ENCODE data around the gene EXOC6.

Gene EXOC6

DNA sequence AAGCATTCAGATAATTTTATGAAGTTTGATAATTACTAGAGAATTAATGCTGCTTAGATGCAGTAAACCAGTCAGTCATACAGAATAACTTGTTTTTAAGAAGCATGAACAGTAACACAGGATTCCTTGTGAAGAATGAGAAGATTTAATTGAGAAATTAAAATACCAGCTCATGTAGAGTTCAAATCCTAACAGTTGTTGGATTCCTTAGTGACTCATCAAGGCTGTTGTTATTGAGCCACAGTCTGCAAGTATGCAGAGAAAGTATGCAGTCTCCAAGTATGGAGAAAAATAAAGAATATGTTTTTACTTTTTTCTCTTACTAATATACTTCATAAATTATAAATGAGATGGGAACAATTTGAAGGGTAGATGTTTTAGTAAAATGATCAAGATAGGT lies 182.1 kb downstream of the EXOC6 start:
- DNase-seq, result no peak

DNA sequence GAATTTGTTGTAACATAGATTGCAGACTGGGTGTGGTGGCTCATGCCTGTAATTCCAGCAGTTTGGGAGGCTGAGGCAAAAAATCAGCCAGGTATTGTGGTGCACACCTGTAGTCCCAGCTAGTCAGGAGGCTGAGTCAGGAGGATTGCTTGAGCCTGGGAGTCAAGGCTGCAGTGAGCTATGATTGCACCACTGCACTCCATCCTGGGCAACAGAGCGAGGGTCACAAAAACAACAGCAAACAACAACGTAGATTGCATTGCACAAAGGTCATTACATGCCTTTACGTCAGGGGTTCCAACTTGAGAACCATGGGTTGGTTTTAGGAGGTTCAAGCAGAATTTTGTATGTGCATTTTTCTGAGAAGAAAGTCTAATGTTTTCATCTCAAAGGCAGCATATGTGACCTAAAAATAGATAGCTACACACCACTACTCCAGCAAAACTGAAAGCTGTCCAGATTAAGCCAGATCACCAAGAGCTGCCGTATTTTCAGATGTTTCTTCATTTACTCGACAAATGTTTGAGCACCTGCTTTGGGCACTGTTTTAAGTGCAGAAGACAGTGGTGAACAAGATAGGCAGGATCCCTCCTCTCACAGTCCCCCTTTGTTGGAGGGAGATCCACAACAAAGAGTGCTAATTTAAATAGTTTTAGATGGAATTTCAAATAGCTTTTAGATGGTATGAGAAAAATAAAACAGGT lies 183.9 kb downstream of the EXOC6 start:
- DNase-seq, result no peak

- no peak for DNase-seq
Measured at GRCh38 chr10:93032809-93033137, 184.5 kb downstream of the EXOC6 start.

DNA sequence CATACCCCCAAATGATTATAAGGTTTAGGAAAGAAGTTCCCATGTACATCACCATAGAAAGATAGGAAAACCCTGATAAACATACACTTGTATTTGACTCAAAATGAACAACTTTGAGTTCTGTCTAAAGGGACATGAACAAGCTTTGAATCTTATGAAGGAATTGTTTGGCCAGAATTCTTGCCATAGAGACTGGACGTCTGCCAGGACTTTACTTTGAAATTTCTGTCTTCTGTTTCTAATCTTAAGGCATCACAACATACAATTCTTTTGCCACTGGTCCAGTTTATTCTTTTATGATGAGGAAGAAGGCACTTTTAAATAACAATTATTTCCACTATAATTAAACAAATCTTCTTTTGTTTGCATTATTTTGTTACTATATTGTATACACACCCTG lies 186.1 kb downstream of the EXOC6 start:
- DNase-seq, result no peak

DNA sequence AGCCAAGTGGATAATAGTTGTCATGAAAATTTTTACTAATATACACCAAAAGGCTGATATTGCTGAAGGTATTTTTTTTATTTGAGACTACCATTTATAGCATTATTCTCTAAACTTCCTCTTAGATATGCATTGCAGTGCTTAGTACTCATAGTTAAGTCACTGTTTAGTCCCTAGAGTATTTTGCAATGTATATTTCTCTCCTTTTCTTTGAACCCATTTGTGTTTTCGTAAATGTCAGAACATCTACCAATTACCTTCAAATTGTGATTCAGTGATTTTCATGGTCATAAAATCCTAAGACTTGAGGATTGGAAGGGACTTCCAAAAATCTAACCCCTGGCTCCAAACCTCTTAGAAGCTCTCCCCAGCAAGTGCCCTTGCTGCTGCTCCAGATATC lies 190.8 kb downstream of the EXOC6 start:
- DNase-seq, result no peak

- DNase-seq, result no peak
Measured at GRCh38 chr10:93039721-93040120, 191.4 kb downstream of the EXOC6 start.

DNA sequence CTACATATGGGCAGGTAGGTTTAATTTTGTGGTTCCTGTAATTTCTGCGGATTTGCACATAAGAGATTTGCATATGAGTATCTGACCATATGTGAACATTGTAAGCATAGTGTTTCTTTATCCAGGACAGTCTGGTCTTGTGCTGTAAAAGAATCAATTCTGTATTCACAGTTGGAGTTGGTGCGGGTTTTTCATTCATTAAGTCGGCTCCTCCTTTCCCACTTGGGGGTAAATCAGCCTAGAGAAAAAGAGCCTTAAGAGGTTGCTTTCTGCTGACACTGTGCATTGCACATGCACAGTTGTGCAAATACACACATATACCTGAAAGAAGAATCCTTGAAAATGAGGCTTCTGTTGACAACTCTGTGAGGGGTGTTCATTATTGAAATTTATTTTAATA lies 206.2 kb downstream of the EXOC6 start:
- DNase-seq, result no peak

- no peak for DNase-seq
Measured at GRCh38 chr10:93058139-93058538, 209.8 kb downstream of the EXOC6 start.

DNA sequence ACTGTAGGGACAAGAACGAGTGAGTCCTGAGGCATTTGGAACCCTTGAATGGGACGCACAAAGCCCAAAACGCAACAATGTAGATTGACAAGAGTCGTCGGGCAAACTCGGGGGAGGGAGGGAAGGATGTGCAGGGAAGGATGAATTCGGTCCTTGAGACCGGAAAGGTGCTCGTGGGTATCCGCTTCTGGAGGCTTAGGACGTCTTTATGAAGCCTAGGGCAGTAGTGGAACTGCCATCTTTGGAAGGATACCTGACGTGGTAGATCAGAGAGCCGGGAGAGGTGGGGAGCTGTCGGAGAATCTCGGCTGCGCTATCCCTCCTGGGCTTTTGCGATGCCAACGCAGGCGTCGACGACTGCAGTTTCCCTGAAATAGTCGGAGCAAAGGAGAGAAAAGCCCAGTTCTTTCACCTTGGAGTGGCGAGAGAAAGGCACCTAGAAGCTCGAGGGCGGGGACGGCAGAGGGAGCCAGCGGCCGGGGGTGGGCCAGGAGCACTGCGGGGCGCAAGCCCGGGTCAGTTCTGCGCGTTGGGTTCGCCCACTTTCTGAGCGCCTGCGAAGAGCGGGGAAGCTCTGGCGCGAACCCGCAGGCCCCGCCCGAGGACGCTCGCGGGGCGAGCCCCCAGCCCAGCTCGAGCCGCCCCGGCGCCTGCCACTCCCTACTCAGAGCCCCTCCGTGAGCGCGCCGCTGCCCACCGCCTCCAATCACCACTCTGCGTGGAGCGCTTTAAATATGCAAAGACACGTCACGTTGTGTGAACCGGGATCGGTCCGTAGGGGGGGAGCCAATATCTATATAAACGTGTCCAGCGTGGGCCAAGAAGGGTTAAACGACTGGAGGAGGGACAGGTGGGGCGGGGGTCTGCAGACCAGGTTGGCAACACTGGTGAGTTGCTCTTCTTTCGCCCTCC lies 211.9 kb downstream of the EXOC6 start, which contains the start of gene CYP26C1:
Gene CYP26C1 (plus strand): TSS at position 824 of the 912 bp plus-strand sequence. CDS start 466 bp downstream, outside the sequence.
- no peak for DNase-seq

DNA sequence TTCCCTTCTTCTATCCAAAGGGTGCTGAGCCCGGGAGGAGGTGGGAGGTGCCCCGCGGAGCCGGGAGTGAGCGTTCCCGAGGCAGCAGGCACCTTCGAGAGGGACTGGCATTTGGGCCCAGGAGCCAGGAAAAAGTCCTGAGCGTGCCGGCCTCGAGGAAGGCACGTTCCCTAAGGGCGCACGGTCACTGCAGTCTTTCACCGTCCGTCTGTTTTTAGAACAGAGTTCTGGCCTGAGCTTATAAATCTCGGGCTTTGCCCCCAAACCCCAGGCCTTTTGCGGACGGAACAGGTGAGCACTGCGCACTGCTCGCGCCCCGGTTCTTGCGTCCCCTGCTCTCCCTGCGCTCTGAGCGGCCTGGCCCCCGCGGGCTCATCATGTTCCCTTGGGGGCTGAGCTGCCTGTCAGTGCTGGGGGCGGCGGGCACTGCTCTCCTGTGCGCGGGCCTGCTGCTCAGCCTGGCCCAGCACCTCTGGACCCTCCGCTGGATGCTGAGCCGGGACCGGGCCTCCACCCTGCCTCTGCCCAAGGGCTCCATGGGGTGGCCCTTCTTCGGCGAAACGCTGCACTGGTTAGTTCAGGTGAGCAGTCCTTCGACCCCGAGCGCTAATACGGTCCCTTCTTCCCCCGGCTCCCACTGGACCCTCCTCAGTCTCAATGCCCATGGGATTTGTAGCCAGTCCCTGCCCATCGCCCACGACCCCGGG lies 212.7 kb downstream of the EXOC6 start:
- no peak for DNase-seq

DNA sequence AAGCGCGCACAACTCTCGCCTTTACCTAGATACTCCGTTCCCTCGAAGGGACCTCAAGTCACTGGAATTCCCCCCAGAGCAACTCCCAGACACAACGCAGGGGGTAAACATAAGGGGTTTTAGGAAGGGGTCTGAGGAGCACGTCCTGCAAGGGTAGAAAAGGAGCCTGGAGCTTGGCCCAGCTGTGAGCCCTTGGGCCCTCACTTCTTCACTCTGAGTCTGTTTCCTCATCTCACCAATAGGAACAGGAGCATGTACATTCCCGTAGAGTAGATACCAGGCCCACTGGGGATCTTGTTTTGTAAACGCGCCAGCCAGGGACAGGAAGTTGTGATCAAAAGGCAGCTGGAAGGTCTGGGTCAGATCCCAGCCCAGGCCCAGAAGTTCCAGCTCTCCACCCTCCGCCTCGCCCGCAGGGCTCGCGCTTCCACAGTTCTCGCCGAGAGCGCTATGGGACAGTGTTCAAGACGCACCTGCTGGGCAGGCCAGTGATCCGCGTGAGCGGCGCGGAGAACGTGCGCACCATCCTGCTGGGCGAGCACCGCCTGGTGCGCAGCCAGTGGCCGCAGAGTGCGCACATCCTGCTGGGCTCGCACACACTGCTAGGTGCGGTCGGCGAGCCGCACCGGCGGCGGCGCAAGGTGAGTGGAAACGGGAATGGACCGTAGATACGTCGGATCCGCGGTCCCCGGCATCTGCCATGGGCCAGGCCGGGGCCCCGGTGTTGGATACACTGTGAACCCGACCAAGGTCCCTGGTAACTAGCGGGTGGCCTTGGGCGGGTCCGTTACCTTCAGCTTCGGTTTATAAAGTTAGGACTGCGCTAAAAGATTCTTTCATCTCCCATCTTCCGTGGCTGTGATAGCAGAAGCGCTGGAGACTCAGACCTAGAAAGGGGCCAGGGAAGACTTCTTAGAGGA lies 213.5 kb downstream of the EXOC6 start:
- no peak for DNase-seq

DNA sequence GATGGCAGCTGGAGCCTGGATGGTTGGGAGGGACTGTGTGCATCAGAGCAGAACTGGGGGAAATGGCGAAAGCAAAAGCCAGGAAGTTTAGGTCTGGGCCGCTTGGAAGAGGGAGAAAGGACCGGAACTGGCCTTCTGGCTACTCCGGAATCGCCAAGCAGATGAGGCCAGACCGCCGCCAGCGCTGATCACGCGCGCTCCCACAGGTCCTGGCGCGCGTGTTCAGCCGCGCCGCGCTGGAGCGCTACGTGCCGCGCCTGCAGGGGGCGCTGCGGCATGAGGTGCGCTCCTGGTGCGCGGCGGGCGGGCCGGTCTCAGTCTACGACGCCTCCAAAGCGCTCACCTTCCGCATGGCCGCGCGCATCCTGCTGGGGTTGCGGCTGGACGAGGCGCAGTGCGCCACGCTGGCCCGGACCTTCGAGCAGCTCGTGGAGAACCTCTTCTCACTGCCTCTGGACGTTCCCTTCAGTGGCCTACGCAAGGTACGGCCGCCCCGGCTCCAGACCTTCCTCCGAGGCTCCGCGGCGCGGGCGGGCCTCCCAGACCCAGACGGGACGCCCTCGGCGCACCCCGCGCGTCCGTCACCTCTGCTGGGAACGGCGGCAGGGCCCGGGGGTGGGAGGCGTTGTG lies 214.3 kb downstream of the EXOC6 start:
- no peak for DNase-seq

DNA sequence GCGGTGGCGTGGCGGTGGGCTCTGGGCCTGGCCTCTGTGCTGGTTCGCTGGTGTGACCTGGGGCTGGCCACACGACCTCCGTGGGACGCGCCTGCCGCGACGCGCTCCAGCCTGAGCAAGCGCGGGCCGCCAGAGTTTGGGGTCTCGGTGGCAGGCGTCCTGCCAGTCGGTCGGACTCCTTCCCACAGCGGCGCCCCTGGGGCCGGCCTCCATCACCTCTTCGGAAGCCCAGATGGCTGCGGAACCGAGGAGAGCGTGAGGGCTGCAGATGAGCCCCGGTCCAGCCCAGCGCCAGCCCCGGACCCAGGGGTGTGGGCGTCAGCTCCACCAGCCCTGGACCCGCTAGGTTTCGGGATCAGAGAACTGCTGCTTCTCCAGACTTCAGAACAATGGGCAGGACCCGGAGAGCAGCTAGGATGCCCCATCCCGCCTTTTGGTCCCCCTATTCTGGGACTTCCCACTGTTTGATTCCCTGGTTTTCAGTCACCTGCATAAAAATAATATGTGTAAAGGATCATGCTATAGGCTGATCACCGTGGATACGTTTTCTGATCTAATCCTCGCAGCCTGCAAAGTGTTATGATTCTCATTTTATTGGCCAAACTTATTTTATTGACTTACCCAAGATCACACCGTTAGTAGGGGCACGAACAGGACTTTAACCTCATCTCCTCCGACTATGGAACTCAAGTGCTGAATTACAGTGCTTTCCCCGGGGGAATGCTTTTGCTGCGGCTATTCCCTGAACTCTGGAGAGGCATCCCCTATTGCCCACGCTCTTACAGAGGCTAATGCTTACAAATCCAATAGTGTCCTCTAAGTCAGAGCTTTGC lies 215.0 kb downstream of the EXOC6 start:
- DNase-seq, result no peak

DNA sequence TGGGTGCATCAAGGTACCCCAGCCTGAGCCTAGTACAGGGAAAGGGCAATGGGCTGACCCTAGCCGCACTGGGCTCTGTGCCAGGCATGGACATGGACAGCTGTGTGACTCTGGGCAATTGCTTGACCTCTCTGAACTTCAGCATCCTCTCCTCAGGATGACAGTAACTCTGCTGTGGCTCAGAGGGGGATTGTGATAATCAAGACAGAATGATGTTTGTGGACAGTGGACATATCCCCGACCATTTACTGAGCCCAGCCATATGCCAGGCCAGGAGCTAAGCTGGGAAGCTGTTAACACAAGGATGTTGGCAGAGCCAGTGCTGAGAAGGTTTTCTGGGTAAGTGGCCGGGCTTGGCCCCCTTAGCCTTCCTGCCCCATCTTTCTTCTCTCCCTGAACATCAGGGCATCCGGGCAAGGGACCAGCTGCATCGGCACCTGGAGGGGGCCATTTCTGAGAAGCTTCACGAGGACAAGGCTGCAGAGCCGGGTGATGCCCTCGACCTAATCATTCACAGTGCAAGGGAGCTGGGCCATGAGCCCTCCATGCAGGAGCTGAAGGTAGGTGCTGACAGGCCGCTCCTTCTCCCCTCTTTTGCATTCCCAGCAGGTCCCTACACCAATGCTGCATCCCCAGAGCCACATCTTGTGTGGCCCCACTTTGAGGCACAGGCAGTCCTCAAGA lies 215.8 kb downstream of the EXOC6 start:
- no peak for DNase-seq

GRCh38 chr10:93064874-93065660 lies 216.7 kb downstream of the EXOC6 start:
- DNase-seq, result no peak

DNA sequence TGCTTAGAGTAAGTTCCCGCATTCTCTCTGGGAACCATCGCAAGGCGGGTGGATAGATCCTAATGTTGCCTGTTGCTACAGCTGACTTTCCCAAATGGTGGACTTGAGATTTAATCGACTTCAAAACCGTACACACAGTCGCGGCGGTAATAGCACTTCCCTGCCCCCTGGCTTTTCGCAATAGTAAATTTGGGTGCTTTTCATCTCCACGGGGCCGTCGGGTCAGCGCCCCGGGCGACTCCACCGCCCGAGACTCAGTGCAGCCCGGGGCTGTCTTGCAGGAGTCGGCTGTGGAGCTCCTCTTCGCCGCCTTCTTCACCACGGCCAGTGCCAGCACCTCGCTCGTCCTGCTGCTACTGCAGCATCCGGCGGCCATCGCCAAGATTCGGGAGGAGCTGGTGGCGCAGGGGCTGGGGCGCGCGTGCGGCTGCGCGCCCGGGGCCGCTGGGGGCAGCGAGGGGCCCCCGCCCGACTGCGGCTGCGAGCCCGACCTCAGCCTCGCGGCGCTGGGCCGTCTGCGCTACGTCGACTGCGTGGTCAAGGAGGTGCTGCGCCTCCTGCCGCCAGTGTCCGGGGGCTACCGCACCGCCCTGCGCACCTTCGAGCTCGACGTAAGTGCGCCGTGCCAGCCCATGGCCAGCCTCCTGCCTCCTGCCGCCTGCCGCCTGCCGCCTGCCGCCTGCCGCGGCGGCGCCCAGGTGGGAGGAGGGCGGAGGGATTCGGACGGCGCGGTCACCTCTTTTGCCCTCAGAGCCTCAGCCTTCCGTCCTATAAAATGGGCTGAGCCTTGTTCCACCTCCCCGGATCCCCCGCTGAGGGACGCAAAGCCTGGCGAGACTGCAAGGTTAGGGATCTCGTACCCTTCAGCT lies 217.6 kb downstream of the EXOC6 start:
- no peak for DNase-seq

GRCh38 chr10:93066544-93066913 lies 218.2 kb downstream of the EXOC6 start:
- DNase-seq, result no peak
